GM21723 (cell line): Measurements from ENCODE around the gene ZFYVE28.
A peak's percentile ranks its signal among the peaks of the same experiment; 100 is the strongest.
"Not testable (repeated sequence)": the region's sequence is repeated elsewhere in the genome, so short reads cannot be mapped to it uniquely, and the experiment has no call there.

Source experiments
- ATAC-seq: cut with Tn5 transposase; IDR thresholded peaks from one replicate; pipeline ENCODE4 v1.9.1; 2021; ENCODE audit warnings: mild to moderate bottlenecking, moderate library complexity; ENCODE audit not compliant: unreplicated experiment

ZFYVE28 gene

GRCh38 chr4:2417765-2418649 is at the start of gene ZFYVE28:
ZFYVE28 (minus strand) TSS chr4:2418645; CDS start chr4:2418323, 322 bp downstream.
- no peak for ATAC-seq

DNA sequence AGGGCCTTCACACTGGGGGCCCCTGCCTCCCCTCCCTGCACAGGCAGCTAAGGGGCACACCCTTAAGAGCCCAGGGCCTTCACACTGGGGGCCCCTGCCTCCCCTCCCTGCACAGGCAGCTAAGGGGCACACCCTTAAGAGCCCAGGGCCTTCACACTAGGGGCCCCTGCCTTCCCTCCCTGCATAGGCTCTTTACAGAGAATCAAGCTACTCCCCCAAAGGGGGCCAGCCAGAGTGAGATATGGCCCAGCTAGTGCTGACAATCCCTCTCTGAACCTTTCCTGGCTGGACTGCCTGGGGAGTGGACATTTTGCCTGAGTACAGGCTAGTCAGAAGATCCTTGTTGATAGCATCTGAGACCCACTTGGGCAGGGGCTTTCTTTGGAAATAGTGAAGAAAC is 47.1 kb upstream of the ZFYVE28 start:
- ATAC-seq: not testable (repeated sequence)

DNA sequence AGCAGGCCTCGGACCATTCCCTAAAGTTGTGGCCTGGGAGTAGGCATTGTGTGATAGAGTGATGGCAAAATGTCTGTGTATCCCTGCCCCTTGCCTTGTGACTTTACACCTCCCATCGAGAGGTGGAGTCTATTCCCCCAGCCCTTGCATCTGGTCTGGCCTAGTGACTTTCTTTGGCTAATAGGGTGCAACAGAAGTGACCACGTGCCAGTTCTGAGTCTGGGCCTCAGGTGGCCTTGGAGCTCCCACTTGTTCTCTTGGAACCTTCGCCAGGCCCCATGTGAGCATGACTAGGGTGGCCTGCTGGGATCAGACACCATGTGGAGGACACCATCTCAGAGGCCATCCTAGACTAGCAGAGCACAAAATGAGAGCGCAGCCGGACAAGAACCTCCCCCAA is 46.6 kb upstream of the ZFYVE28 start:
- no peak for ATAC-seq

- no peak for ATAC-seq
Observed at GRCh38 chr4:2462992-2463762, 44.7 kb upstream of the ZFYVE28 start.

- ATAC-seq: peak; percentile 75
Observed at GRCh38 chr4:2462218-2462991, 44.0 kb upstream of the ZFYVE28 start.

GRCh38 chr4:2461246-2461960 is 43.0 kb upstream of the ZFYVE28 start:
- ATAC-seq: no peak

DNA sequence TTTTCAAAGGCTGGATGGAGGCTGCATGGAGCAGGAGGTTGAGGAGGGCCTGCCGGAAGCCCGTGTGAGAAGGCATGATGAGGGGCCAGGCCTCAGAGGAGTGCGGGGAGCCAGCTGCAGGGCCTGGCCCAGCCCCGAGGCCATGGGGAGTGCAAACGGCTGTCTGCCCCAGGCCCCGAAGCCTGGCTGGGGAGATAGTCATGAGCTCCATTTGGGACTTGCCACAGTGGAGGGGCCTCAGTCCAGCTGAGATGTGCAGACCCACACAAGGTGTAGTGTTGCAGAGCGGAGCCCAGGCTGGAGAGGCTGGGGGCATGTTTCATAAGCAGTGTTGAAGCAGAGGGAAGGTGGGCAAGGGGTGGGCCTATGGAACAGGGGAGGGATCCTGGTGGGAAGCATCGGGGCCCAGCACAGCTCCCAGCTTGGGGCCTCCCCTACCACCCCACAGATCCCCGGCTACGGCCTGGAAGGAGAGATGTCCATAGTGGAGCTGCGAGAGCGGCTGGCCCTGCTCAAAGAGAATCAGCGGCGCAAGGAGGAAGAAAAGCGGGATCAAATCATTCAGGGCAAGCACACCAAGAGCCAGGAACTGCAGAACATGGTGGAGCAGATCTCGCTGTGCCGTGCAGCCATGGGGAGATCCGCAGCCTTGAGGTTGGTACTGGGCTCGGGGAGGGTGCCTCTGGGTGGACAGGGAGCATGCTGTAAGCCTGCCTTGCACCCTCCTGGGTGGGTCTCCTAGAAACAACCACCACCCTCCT is 41.3 kb upstream of the ZFYVE28 start:
- ATAC-seq: no peak

DNA sequence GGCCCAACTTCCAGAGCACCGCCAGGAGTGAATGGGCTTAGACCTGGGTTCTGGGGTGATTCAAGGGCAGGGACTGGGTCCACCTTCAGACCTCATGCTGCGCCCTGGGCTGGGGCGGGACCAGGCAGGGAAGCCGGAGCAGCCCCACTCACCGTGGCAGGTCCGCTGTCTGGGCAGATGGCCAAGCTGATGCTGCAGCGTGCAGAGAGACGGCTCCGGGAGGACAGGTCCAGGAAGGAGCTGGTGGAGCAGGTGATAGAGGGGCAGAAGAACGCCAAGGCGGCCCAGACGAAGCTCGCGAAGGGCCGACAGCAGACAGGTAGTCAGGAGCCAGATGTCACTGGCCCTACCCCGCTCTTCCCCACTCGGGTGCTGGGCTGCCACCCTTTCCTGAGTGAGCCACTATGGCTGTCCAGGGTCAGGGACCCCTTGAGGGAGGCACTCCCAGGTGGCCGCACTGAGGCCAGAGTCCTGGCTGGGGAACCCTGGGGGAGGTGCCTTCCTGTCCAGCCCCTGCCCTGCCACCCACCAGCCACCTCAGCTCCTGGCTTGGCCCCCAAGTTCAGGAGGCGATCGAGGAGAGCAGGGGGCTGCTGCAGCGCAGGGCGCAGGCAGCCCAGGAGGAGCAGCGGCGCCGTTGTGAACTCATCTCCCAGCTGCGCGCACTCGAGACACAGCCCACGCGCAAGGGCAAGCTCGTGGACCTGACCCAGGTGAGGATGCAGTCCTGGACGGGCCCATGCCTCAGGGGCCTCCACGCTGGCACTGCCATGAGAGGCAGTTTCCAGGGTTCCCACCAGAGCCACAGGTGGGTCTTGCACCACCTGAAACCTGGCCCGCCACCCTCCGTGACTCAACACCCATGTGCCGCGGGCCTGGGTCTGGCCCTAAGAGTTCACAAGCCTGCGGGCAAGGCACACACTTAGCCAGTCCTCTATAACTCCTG is 40.4 kb upstream of the ZFYVE28 start:
- no peak for ATAC-seq

DNA sequence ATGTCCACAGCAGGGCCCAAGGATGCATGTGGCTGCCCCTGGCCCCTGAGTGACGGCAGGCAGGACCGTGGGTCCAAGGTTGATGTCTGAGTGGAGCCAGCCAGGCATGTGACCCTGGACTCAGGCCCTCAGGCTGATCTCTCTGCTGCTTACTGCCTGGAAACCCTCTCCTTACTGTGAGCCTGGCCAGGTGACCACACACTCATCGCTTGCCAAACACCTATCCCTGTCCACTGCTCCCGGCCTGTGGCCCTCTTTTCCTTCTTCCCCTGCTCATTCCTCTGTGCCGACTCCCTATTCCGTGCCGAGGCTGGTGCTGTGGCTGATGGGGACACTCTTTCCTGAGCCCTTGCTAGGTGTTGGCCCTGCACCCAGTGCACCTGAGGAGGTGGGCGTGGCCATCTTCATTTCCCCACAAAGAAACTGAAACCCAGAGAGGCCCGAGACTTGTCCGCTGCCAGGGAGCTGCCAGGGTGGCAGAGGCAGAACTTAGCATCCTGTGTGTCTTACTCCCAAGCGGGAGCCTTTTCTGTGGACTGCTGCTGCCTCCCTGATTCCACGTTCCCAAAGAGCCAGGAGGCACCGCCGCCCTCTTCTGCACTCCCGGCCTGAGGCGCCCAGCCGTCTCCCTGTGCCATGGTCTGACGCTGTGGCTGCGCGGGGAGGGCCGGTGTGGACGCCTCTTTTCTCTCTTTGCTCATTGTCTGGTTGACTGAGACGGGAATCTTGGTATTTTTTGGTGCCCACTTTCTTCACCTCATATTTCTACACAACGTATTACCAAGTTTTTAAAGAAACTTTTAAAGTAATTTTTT is 39.2 kb upstream of the ZFYVE28 start:
- no peak for ATAC-seq

DNA sequence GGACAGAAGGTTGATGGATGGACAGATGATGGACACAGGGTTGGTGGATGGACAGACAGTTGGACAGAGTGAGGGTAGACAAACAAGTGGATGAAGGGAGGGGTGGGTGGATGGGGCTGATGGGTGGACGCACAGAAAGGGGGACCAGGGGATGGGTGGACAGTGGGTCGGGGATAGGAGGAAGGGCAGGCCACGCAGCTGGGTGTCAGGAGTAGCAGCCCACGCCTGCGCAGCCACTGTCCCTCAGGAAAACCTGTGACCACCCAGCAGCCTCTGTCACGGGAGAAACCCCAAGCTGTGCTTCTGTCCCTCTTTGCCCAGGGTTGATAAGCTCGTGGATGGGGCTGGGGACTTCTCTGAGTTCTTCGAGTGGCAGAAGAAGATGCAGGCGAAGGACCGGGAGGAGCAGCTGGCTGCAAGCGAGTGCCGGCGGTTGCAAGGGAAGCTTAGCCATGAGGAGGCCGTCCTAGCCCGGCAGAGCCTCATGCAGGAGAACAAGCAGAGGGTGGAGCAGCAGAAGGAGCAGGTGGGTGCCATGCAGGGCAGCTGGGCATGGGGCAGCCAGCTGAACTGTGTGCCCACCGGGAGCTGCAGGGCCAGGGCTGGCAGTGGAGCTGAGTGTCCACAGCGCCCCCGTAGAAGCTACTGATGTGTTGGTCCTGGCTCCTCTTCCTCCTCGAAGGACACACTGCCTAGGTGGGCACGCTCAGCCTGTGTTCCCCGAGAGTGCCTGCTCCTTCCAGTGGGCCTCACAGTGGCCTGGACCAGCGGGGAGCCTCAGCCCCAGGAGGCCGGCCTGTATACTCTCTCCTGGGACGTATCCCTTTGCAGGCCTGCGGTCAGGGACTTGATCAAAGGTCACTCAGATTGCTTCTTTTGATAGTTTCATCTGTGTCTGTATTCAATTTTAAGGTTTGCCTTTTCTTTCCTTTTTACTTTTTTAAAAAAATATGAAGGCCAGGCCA is 33.7 kb upstream of the ZFYVE28 start:
- ATAC-seq: no peak

- no peak for ATAC-seq
Observed at GRCh38 chr4:2451036-2451520, 32.6 kb upstream of the ZFYVE28 start.

DNA sequence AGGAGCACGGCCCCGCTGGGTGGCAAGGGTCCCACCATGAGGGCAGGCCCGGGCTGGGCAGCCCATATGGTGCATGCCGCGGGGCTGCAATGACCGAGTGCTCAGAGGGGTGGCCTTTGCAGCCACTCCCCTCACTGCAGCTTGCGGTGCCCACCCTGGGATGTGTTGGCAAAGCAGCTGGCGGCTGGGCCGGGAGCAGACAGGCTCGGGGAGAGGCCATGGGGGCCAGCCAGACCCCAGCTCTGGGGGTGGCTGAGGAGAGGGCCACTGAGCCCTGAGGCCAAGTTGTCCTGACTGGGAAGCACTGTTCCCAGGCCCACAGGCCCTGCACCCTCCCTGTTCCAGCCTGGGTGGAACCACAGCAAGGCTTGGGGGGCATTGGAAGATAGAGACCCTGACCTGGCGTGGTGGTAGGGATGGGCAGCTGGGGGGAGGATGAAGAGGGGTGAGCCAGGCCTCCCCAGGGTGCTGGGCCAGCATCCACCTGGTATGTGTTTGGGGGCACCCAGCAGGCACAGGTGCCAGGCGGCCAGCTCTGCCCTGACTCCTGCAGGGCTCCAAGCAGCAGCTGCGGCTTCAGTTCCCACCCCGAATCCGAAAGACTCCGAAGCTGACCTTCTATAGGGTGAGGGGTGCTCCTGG is 32.1 kb upstream of the ZFYVE28 start:
- no peak for ATAC-seq

- ATAC-seq: no peak
Observed at GRCh38 chr4:2449511-2450392, 31.3 kb upstream of the ZFYVE28 start.

- ATAC-seq: no peak
Observed at GRCh38 chr4:2449051-2449450, 30.6 kb upstream of the ZFYVE28 start.

DNA sequence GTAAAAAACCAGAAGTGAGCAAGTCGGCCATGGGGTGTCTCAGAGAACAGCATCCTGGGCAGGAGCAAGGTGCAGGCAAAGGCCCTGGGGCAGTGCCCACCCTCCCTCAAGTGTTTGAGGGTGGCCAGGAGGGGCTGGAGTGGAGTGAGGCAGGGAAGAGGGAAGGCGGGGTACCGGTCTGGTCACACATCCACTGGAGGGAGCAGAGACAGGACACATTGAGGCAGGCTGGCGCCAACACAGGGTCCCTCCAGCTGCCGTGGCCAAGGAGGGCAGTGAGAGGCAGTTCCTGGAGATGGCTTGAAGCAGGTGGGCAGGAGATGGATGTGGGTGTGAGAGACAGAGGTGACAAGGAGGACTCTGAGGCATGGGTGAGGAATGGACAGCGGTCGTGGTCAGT is 30.1 kb upstream of the ZFYVE28 start:
- ATAC-seq: no peak
